Calu3 (cell line): Measurements from ENCODE around the gene HKDC1. TPM values are rescaled to one million over a fixed set of nuclear protein-coding genes. Genes with fewer than 3 reads are reported as not detected.
"Not testable (repeated sequence)": the region's sequence is repeated elsewhere in the genome, so short reads cannot be mapped to it uniquely, and the experiment has no call there.

Source experiments
- Bru-seq: library from RNA; stranded (reverse); fragments of 400-500 nt; gene quantifications from one replicate; lab custom pipeline; 2021; lab: Mats Ljungman, UMichigan
- BruChase-seq, 2 experiments: library from RNA; stranded (reverse); fragments of 400-500 nt; gene quantifications; one replicate each; lab custom pipeline; 2021; lab: Mats Ljungman, UMichigan
- BruUV-seq: library from RNA; stranded (reverse); fragments of 400-500 nt; replicated peaks from 2 replicates; lab custom pipeline; 2021; lab: Mats Ljungman, UMichigan
- CTCF ChIA-PET: fragments of 300-600 bp; sonication (Branson Sonifier 250); formaldehyde crosslinking; loops from one replicate; lab custom pipeline; 2022; ENCODE audit warnings: antibody characterized with exemption; lab: Charles Lee
- DNase-seq: peaks from one replicate; pipeline ENCODE4 v3.0.0; 2022
- H3K27ac Mint-ChIP-seq: one replicate; pipeline ENCODE4 v1.8.0; 2022; ENCODE audit warnings: mixed read lengths; ENCODE audit not compliant: unreplicated experiment
- H3K27me3 Mint-ChIP-seq: one replicate; pipeline ENCODE4 v1.8.0; 2022; ENCODE audit warnings: mixed read lengths; ENCODE audit not compliant: unreplicated experiment
- H3K36me3 Mint-ChIP-seq: one replicate; pipeline ENCODE4 v1.8.0; 2022; ENCODE audit warnings: mild to moderate bottlenecking, moderate library complexity, mixed read lengths; ENCODE audit not compliant: insufficient read depth, unreplicated experiment
- H3K4me1 Mint-ChIP-seq: one replicate; pipeline ENCODE4 v1.8.0; 2022; ENCODE audit warnings: mild to moderate bottlenecking, low read depth, mixed read lengths; ENCODE audit not compliant: unreplicated experiment
- H3K4me3 Mint-ChIP-seq: one replicate; pipeline ENCODE4 v1.8.0; 2022; ENCODE audit warnings: mild to moderate bottlenecking, low read depth, moderate library complexity, mixed read lengths; ENCODE audit not compliant: unreplicated experiment
- H3K9me3 Mint-ChIP-seq: one replicate; pipeline ENCODE4 v1.8.0; 2022; ENCODE audit warnings: low read depth, mixed read lengths; ENCODE audit not compliant: unreplicated experiment
- CTCF ChIP-seq: fragments of 200-600 bp; IDR thresholded peaks from one replicate; pipeline ENCODE4 v1.8.0; 2022; ENCODE audit warnings: antibody characterized with exemption; ENCODE audit not compliant: unreplicated experiment
- intact Hi-C: fragments of 100-400 bp; cut with micrococcal nuclease; formaldehyde crosslinking; loops from one replicate; pipeline ENCODE4 v1.10.0; 2022; ENCODE audit not compliant: unreplicated experiment
- long read RNA-seq: library from polyadenylated mRNA; stranded (forward); transcript quantifications from one replicate; pipeline ENCODE4 v2.0.0, GENCODE V29; 2022
- total RNA-seq: library from RNA; stranded (reverse); gene quantifications from 2 replicates; pipeline ENCODE4 v1.2.3, GENCODE V29; 2022

Gene HKDC1
- 112 and 113 TPM in 2 replicates for total RNA-seq
- Bru-seq, nascent RNA, result percentile 96 among the genes with signal in this experiment
- percentile 94 among the genes with signal in this experiment for BruChase-seq, experiment 1, labeled RNA remaining after a 6-hour chase
- BruChase-seq, experiment 2, labeled RNA remaining after a 2-hour chase, result percentile 92 among the genes with signal in this experiment
- long read RNA-seq, transcript HKDC1-201 (18 exons, 3,689 nt), result major isoform, 82 of 127 reads
- long read RNA-seq, partial matches to known transcripts, result 21 of 127 reads
- long read RNA-seq, other reads (novel, unspliced or antisense), result 24 of 127 reads

- H3K9me3 Mint-ChIP-seq, result no peaks in the 10 kb centered on the region
- intact Hi-C loops, result loop anchor here (1.0 to 2.0 kb wide), 2 partner anchors 40 to 95 kb away; partner anchors contain the start of genes SUPV3L1 and VPS26A
- H3K27ac Mint-ChIP-seq, result peak within 1 kb of the TSS; percentile 92
- H3K27me3 Mint-ChIP-seq, result no peaks in the 10 kb centered on the region
- CTCF ChIA-PET, result interaction anchor here (0.6 to 1.1 kb wide), 4 partner anchors 8 to 142 kb away, joined by 3 to 5 read pairs (median 3); no protein-coding TSS in a partner anchor
- H3K36me3 Mint-ChIP-seq, result peaks cover 78% of the 10 kb centered on the region
- peaks cover 35% of the 10 kb centered on the region for H3K4me1 Mint-ChIP-seq
- no TSS peak for BruUV-seq
- peak within 1 kb of the TSS; percentile 88 for H3K4me3 Mint-ChIP-seq
- peak; percentile 84 for DNase-seq
- TF ChIP-seq CTCF, result no peak
Measured at GRCh38 chr10:69220041-69220451, at the start of gene HKDC1. HKDC1 (plus strand) TSS chr10:69220332; CDS start chr10:69220436, 104 bp downstream.

- TF ChIP-seq CTCF, result no peak
- intact Hi-C loops, result no loop called here
- Mint-ChIP-seq H3K4me1 (no peaks in the 10 kb centered on the region), H3K36me3 (peaks cover 40% of the 10 kb centered on the region), H3K27ac (no peak overlapping the region), H3K9me3 (no peaks in the 10 kb centered on the region), H3K4me3 (no peak overlapping the region), H3K27me3 (no peaks in the 10 kb centered on the region)
- TSS peak; percentile 53 for BruUV-seq
- CTCF ChIA-PET, result no interaction called here
- no peak for DNase-seq
Measured at GRCh38 chr10:69172241-69172982, 47.7 kb upstream of the HKDC1 start.

- H3K9me3 Mint-ChIP-seq, H3K4me3 Mint-ChIP-seq, H3K4me1 Mint-ChIP-seq, H3K27ac Mint-ChIP-seq, DNase-seq, H3K27me3 Mint-ChIP-seq, BruUV-seq, intact Hi-C loops: not testable (repeated sequence)
- peaks cover 38% of the 10 kb centered on the region for H3K36me3 Mint-ChIP-seq
- CTCF ChIA-PET, result interaction anchor here (1.1 kb wide), 1 partner anchor 9 kb away, joined by 3 read pairs; no protein-coding TSS in a partner anchor
Measured at GRCh38 chr10:69175326-69175725, 44.8 kb upstream of the HKDC1 start.

- no peaks in the 10 kb centered on the region for H3K27me3 Mint-ChIP-seq
- BruUV-seq, result no TSS peak
Measured at GRCh38 chr10:69176823-69177222, 43.3 kb upstream of the HKDC1 start.

More at GRCh38 chr10:69176823-69177222, 43.3 kb upstream of the HKDC1 start:
- DNase-seq, result no peak
- H3K36me3 Mint-ChIP-seq, result peaks cover 34% of the 10 kb centered on the region
- H3K4me3 Mint-ChIP-seq, result no peak overlapping the region
- TF ChIP-seq CTCF, result no peak
- H3K9me3 Mint-ChIP-seq, result no peaks in the 10 kb centered on the region
- peaks cover 21% of the 10 kb centered on the region for H3K4me1 Mint-ChIP-seq
- intact Hi-C loops, result no loop called here
- no peak overlapping the region for H3K27ac Mint-ChIP-seq
- CTCF ChIA-PET, result no interaction called here
